Stimulated activated CD8-positive, alpha-beta memory T cell treated with anti-CD3 and anti-CD28 coated beads, Interleukin-7, amount 100 ng/mL, for 1 hour (primary cell): Measurements from ENCODE around the gene SNORC.
"Not testable (repeated sequence)": the region's sequence is repeated elsewhere in the genome, so short reads cannot be mapped to it uniquely, and the experiment has no call there.

ENCODE experiments used
- DNase-seq, 2 donors: peaks; one replicate each; pipeline ENCODE4 v3.0.0-alpha.2; 2020; ENCODE audit warnings: low read depth in 2 of 2

SNORC gene

DNA sequence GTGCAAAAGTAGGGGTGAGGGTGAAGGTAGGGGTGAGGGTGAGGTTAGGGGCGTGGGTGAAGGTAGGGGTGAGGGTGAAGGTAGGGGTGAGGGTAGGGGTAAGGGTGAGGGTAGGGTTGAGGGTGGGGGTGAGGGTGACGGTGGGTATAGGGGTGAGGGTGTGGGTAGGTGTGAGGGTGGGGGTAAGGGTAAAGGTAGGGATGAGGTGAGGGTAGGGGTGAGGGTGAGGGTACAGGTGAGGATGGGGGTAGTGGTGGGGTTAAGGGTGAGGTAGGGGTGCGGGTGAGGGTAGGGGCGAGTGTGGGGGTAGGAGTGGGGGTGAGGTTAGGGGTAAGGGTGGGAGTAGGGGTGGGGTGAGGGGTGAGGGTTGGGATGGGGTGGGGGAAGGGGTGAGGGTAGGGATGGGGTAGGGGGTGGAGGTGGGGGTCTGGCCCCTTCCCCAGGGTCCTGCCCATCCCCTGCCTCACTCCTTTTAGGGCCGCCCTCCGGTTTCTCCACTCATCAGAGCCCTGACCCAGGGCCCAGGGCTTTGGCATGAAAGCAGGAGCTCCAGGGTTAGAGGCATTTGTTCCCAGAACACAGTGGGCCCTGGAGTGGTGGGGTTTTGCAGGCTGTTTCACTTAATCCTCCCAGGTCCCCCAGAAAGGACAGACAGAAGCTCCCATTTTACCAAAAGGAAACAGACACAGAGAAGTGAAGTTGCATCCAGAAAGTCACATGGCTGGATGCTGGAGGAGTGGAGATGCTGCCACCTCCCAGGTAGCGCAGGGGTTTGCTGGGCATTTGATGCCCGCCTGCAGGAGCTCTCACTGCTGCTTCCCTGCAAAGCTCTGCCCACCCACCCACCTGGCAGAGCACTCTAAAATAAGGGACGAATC, 26.9 kb downstream of the SNORC start:
- DNase-seq, result no peak

DNA sequence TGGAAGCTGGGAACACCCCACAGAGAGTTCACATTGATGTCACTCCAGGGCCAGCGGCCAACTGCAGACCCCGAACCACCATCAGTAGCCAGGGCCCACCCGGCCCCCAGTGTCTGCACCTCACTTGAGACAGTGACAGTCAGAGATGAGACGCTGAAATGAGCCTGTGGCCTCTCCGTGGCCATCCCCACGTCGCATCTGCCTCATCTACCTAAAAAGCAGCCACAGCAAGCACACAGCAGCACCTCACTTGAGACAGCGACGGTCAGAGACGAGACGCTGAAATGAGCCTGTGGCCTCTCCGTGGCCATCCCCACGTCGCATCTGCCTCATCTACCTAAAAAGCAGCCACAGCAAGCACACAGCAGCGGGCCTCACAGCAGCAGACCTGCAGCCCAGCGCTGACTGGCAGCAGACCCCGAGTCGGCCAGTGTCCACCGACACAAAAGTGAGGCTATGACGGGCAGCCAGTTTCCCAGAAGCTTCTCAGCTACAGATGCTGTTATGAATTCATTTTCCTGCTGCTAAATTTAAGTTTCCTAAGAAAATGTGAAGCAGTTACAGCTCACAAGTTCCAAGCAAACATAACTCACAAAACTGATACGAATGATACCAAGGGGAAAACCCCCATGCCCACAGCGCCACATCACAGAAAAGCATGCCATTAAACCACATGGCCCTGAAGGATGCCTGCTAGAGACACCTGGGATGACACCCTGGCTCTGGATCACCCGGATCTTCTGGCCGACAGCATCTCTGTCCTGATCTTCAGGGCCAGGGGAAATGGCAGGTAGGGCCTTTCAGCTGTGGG, 27.7 kb downstream of the SNORC start:
- DNase-seq, result no peak

DNA sequence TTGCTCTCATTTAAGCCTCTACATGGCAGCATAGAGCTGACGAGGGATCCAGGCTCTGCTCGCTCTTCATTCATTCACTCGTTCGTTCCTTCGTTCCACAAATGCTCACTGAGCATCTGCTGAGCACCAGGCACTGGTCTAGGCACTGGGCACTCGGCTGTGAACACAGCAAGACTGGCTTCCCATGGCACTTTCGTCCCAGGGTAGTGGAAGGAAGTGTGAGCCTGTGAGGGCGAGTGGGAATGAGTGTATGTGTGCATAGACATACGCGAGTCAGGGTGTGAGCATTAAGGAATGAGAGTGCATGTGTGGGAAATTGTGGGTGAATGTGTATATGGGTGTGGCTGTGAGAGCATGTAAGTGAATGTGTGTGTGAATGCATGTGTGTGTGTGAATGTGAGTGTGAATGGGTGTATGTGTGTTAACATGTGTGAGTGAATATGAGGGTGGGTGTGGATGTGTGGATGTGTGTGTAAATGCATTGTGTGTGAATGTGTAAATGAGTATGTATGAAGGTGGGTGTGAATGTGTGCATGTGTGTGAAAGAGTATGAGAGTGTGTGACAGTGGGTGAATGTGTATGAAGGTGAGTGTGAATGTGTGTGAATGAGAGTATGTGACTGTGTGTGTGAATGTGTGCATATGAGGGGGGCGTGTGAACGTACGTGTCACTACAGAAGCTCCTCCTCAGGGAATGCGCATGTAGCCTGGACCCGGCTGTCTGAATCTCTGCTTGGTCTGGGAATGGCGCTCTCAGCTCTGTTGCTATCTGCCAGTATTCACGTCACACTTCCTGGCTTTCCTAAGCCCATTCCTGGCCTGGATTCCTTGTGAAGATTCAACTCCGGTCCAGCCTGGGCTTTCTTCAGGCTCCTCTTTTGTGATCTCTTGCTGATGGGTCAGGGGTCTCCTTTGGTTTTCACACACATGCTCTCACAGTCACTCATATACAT, 28.8 kb downstream of the SNORC start:
- no peak for DNase-seq

DNA sequence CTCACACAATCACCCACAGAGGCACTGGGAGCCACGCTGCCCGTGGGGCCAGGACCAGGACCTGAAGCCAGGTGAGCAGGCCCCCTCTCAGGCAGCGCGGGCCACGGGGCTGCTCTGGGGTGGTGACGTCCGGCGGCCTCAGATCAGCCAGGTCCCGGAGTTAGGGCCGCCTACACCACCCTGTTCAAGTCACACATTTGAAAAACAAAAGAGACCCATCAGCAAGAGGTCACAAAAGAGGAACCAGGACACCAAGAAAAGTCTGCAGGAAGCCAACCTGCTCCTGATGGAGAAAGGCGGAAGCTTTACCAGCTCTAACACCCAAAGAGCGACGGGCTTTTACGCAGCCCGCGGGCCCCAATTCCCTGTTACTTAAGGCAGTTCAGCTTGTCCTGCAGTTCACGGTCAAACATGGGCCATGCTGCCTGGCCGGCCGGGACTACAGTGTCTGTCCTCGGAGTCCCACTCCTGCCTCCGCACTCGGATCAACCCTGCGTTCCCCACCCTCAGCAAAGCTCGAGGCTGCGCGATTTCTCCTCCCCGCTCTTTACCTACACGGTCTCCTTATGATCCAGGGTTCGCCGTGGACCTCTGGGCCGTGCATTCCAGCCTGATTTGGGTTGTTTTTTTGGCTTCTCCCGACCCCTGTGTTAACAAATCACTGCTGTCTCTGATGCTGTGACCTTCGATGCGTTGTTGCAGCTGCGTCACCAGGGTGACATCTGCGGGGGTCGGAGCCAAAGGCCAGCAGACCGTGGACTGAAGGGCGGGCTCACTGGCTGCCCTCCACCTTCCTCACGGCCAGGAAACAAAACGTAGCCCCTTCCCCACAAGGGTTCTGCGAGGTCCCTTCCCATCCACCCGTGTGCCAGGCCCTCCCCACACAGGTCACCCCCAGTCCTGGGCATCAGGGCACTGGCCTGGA, 31.0 kb downstream of the SNORC start:
- no peak for DNase-seq

DNA sequence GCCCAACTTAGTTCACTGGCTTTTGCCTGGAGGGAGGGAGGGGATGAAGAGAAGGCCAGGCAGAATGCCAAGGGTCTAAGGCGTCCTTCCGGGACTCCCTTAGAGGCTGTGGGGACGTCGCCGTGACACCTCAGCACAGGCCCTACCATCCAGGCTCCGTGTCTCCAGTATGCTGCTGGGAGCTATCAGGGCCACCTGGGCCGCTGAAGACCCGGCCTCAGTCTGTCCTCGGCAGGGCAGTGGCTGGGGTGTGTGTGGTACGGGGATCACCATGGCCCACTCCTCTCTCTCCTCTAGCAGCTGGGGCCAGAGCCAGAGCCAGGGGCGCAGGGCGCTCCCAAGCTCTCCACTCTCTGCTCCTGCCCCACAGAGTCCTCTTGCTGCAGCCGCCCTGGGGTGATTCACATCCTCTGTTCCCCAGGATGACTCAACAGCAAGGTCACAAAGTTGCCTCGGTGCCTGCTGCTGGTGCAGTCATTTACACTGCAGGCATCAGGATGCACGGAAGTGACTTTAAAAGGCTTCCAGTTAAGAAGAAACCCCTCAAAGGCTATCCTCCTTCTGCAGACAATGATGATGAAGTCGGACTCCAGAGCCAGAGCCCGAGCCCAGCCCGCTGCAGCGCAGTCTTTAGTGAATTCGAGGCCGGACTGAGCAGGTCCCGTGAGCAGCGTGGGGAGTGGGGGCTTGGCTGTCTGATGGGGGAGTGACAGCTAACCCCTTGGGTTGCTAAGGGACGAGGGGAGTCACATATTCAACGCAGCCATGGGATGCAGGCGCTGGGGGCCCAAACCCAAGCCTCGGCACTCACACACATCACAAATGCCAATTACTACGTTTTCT, 31.9 kb downstream of the SNORC start:
- DNase-seq, result no peak

DNA sequence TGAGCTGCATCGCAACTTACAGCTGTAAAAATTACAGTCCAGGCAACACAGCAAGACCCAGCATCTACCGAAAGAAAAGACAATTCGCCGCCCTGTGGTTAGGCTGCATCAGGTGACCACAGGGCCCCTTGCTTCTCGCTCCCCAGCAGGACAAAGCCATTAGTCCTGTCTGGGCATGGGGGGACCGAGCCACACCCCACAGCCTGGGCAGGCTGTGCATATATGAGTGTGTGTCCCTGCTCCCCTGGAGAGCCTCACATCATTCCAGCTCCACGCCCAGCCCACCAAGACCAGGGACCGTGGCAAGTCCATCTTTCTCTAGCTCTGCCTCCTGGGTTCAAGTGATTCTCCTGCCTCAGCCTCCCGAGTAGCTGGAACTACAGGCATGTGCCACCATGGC, 33.9 kb downstream of the SNORC start:
- DNase-seq, result no peak

DNA sequence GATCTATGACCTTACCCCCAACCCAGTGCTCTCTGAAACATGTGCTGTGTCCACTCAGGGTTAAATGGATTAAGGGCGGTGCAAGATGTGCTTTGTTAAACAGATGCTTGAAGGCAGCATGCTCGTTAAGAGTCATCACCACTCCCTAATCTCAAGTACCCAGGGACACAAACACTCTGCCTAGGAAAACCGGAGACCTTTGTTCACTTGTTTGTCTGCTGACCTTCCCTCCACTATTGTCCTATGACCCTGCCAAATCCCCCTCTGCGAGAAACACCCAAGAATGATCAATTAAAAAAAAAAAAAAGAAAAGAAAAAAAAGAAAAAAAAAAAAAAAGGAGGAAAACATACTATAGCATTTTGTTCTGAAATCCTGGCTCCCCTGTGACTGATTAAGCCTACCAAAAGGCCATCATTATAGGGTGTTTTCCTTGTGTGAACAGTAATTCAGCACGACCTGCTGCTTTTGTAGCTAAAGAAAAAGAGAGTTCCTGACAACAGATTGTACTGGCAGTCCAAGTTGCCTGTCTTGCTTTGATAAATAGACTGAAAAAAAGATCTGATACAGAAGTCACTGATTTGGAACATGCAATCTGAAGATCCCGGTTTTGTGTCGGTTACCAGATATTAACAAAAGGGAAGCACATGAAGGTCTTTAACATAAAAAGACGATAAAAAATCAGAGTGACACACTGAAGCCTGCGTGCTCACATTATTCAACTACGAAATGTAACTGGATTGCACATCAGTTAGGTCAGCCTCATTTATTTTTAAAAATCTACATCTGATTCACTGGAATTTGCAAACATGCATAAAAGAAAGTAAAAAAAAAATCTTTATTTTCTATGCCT, 37.0 kb downstream of the SNORC start:
- DNase-seq, result not testable (repeated sequence)

DNA sequence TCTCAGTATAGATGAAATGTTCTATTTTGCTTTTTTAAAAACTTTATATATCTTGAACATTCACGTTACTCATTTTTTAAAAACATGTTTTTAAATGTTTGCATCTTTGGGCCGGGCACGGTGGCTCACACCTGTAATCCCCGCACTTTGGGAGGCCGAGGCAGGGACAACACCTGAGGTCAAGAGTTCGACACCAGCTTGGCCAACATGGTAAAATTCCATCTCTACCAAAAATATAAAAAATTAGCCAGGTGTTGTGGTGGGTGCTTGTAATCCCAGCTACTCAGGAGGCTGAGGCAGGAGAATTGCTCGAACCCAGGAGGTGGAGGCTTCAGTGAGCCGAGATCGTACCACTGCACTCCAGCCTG, 37.6 kb downstream of the SNORC start:
- DNase-seq, result not testable (repeated sequence)

DNA sequence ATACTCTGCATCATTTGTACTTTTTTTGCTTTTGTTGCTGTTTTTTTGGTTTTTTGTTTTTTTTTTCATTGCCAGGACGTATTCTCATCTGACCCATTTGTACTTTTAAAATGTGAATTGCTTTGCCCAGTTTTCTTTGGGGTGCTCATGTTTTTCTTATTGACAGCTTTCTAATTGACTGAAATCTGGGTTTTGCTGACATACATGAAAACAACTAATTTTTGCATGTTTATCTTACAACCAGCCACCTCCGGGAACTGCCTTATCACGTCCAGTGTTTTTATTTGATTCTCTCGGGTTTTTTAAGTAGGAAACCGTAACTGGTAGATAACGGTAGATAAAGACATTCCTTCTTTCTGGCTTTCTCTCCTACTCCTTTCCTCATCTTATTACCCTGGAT, 38.6 kb downstream of the SNORC start:
- DNase-seq, result no peak

DNA sequence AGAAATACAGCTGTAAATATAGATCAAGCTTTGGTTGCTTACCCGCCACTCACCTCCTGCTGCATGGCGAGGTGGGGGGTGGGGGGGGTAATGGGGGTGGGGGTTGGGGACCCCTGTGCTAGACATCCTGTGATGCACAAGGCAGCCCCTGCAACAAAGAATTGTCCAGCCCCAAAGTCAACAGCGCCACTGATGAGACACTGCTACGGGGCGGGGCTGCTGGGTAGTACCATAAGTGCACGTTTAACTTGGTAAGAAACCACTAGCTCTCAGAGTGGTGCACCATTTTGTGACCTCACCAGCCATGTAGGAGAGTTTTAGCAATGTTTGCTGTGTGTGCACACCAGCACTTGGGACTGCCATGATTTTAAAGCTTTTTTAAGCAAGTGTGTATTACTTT, 40.3 kb downstream of the SNORC start:
- no peak for DNase-seq

DNA sequence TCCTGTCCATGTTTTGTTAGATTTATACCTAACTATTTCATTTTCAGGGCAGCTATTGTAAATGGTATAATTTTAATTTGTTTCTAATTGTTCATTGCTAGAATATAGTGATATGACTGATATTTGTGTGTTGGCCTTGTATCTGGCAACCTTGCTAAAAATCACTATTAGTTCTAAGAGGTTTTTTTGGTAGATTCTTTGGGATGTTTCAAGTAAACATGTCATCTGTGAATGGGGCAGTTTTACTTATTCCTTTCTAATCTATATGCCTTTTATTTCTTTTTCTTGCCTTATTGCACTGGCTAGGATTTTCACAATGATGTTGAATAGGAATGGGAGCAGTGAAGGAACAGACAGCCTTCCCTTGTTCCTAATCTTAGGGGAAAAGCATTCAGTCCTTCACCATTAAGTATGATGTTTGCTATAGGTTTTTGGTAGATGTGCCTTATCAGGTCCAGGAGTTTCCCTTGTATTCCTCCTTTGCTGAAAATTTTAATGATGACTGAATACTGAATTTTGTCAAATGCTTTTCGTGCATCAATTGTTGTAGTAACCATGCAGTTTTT, 41.7 kb downstream of the SNORC start:
- no peak for DNase-seq

DNA sequence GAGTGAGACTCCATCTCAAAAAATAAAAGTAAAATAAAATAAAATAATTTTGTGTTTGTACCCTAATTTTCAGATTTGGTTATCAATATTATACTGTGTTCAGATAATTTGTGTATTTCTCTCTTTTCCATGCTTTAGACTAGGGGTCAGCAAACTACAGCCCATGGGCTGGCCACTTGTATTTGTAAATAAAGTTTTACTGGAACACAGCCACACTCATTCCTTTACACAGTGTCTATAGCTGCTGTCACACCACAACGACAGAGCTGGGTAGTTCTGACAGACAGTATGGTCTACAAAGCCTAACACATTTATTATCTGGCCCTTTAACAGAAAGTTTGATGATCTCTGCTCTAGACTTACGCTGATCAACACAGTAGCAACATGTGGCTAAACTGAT, 43.8 kb downstream of the SNORC start:
- DNase-seq, result no peak

DNA sequence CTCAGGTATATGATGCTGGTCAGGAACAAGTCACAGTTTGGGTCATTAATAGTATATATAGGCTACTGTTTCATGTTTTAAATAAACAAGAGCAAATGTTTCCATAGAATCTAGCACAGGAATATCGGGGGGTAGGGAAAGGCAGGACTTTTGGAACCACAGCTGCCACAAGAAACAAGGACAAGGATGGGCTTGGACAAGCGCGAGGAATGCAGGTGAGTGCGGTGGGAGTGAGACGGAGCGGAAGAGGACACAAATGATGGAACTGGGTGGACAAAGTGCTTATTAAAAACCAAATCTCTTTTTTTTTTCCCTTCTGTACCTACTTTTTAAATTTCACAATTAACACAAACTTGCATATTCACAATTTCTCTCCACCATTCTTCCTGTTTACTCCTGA, 49.1 kb downstream of the SNORC start:
- DNase-seq, result no peak

DNA sequence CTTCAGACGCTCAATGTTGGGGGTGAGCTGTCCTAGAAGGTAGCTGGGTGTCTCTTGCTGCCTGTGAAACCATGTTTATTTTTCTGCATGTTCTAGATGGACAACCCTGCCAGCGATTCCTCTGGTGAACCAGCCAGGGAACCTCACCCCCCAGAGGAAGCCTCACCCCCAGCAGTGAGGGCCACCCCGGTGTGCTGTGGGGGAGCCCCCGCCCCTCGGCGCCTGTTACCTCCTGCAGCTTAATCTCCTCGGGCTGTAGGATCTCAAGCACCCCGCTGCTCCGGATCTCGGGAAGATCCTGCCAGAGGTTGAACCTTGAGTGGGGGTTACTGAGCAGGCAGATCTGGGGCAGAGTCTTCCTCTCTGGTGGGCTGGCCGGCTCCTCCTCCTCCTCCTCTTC, 50.0 kb downstream of the SNORC start:
- no peak for DNase-seq

DNA sequence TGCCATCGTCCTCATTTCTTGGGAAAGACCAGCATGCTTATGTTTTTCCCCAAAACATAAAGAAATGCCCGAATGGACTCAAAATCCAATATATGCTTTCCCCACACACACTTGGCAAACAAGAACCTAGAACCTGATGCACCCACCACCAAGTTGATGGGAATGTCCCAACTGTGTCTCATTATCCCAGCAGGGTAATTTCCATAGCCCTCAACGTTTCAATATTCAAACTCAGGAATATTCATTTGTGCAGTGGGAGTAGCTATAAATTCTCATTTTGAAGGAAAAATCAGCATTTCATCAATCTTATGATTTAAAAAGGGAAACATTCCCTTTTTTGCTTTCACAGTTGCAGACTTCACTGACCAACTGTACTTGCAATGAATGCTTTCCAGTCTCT, 50.7 kb downstream of the SNORC start:
- no peak for DNase-seq

DNA sequence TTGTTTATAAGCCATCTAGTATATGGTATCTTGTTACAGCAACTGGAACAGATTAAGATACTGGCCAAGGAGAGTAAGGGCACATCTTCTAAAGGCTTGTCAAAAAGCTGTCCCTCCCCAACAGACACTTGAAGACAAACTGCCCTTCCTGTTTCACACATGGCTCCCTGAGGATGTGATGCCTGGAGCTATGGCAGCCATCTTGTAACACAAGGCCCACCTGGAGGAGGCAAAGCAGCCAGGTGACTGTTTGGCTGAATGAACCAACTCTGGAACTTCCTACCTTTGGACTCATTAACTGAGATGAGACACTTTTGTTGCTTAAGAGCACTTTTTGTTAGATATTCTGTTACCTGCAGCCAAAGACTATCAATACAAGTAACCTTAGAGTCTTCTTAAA, 54.4 kb downstream of the SNORC start:
- no peak for DNase-seq

DNA sequence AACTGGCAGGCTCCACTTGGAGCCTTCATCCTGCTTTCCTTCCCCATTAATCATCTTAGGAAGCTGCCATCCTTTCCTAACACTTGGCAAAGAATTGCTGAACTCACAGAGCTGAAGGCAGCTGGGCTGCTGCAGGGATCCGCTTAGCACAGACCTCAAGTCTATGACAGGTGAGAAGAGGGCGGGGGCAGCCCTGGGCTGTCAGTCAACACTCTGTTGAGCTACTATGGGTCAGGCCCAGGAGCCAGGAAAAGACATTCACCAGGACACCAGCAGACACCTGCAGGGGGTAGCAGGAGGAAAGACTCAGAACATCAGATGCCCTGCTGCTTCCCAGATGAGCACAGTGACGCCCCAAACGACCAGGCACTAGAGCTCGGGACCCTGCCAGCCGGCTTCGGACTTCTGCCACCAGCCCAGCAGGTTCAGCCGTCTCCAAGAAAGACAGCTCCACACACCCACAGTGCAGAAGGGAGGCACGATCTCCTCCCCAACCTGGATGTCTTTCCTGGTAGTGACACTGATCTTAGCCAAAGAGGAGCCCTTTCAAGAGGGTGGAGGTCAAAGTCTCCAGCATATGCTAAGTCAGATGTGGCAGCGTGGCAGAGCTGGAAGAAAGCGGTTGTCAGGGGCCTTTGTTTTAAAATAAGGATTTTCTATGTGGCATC, 55.2 kb downstream of the SNORC start:
- no peak for DNase-seq

DNA sequence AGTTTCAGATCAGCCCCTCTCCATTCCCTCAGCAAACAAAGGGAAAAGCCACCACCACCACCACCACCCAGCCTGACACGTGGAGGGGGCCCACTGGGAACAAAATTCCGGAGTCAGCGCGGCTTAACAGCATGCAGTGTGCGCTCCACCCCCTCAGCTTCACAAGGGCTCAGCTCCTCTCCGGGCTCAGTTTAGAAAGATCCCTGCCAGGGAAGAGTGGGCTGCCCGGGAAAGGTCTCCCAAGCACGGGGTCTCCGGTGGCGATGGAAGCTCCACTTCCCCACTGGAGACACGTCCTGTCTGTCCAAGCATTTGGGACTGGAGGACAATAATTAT, 55.7 kb downstream of the SNORC start:
- no peak for DNase-seq
